Measurements from ENCODE around the gene SKOR2. TPM values are rescaled to one million over a fixed set of nuclear protein-coding genes. Genes with fewer than 3 reads are reported as not detected.
"Not testable (repeated sequence)": the region's sequence is repeated elsewhere in the genome, so short reads cannot be mapped to it uniquely, and the experiment has no call there.

The SKOR2 gene
- total RNA-seq, 1 donor from 2014 or later, result not detected

- no peaks in the 10 kb centered on the region for H3K9me3 Mint-ChIP-seq (ENCODE audit: unreplicated experiment)
- H3K36me3 Mint-ChIP-seq (ENCODE audit: low read depth, unreplicated experiment), result no peaks in the 10 kb centered on the region
- Histone ChIP-seq H3K27ac (ENCODE audit: low read depth, low read length) (no peak overlapping the region), H3K4me3 (ENCODE audit: insufficient read depth, low read depth, low read length) (no peak overlapping the region), H3K79me2 (ENCODE audit: insufficient read depth, low read length) (no peaks in the 10 kb centered on the region), H2AFZ (ENCODE audit: low read depth, low read length) (no peak overlapping the region), H3K4me1 (ENCODE audit: insufficient read depth, low read length) (no peaks in the 10 kb centered on the region), H3K4me2 (ENCODE audit: low read length) (no peak overlapping the region), H3K9ac (ENCODE audit: low read length) (no peak overlapping the region), H4K20me1 (ENCODE audit: insufficient read depth, low read length) (no peaks in the 10 kb centered on the region), H3K9me3 (ENCODE audit: insufficient read depth, low read depth, low read length) (no peaks in the 10 kb centered on the region), H3K27me3 (ENCODE audit: insufficient read depth, low read length) (peaks cover 7% of the 10 kb centered on the region), H3K36me3 (ENCODE audit: insufficient read depth, low read length) (no peaks in the 10 kb centered on the region)
- peaks cover 30% of the 10 kb centered on the region for H3K4me1 Mint-ChIP-seq (ENCODE audit: low read depth, unreplicated experiment)
- peaks cover 3% of the 10 kb centered on the region for H3K27me3 Mint-ChIP-seq (ENCODE audit: low read depth, unreplicated experiment)
- peak overlapping the region; percentile 55 for H3K27ac Mint-ChIP-seq (ENCODE audit: unreplicated experiment)
- H3K4me3 Mint-ChIP-seq (ENCODE audit: unreplicated experiment), result no peak overlapping the region
- FAIRE-seq (no peak), DNase-seq (ENCODE audit: low read depth) (no peak)
- TF ChIP-seq EZH2 (IDR thresholded peaks at IDR 0.05; ENCODE audit: insufficient read depth, low read length), result no peak
- TF ChIP-seq, protein P1, sequence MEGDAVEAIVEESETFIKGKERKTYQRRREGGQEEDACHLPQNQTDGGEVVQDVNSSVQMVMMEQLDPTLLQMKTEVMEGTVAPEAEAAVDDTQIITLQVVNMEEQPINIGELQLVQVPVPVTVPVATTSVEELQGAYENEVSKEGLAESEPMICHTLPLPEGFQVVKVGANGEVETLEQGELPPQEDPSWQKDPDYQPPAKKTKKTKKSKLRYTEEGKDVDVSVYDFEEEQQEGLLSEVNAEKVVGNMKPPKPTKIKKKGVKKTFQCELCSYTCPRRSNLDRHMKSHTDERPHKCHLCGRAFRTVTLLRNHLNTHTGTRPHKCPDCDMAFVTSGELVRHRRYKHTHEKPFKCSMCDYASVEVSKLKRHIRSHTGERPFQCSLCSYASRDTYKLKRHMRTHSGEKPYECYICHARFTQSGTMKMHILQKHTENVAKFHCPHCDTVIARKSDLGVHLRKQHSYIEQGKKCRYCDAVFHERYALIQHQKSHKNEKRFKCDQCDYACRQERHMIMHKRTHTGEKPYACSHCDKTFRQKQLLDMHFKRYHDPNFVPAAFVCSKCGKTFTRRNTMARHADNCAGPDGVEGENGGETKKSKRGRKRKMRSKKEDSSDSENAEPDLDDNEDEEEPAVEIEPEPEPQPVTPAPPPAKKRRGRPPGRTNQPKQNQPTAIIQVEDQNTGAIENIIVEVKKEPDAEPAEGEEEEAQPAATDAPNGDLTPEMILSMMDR (IDR thresholded peaks at IDR 0.05; ENCODE audit: insufficient read depth, low read depth, low read length), result no peak
These were observed 47.6 kb downstream of the SKOR2 start for GRCh38 chr18:47203626-47204464.

DNA sequence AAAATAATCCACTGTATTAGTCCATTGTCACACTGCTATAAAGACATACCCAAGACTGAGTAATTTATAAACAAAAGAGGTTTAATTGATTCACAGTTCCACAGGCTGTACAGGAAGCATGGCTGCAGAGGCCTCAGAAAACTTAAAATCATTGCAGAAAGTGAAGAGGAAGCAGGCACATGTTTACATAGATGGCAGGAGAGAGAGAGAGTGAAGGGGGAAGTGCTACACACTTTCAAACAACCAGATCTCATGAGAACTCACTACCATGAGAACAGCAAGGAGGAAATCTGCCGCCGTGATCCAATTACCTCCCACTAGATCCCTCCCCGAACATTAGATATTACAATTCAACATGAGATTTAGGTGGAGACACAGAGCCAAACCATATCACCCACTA is 55.5 kb downstream of the SKOR2 start:
- not testable (repeated sequence) for H3K9ac ChIP-seq (ENCODE audit: low read length); H3K4me3 ChIP-seq (ENCODE audit: insufficient read depth, low read depth, low read length); H3K4me2 ChIP-seq (ENCODE audit: low read length); H3K36me3 Mint-ChIP-seq (ENCODE audit: low read depth, unreplicated experiment); H3K27me3 Mint-ChIP-seq (ENCODE audit: low read depth, unreplicated experiment); H4K20me1 ChIP-seq (ENCODE audit: insufficient read depth, low read length); H2AFZ ChIP-seq (ENCODE audit: low read depth, low read length); H3K4me3 Mint-ChIP-seq (ENCODE audit: unreplicated experiment); H3K27me3 ChIP-seq (ENCODE audit: insufficient read depth, low read length); H3K79me2 ChIP-seq (ENCODE audit: insufficient read depth, low read length); DNase-seq (ENCODE audit: low read depth); H3K27ac ChIP-seq (ENCODE audit: low read depth, low read length); H3K36me3 ChIP-seq (ENCODE audit: insufficient read depth, low read length); H3K9me3 ChIP-seq (ENCODE audit: insufficient read depth, low read depth, low read length); H3K27ac Mint-ChIP-seq (ENCODE audit: unreplicated experiment); H3K4me1 ChIP-seq (ENCODE audit: insufficient read depth, low read length); H3K9me3 Mint-ChIP-seq (ENCODE audit: unreplicated experiment); FAIRE-seq; H3K4me1 Mint-ChIP-seq (ENCODE audit: low read depth, unreplicated experiment)

GRCh38 chr18:47191961-47192360 is 59.5 kb downstream of the SKOR2 start:
- DNase-seq (ENCODE audit: low read depth) (no peak), FAIRE-seq (no peak)
- Histone ChIP-seq H3K4me3 (ENCODE audit: insufficient read depth, low read depth, low read length) (no peak overlapping the region), H3K4me2 (ENCODE audit: low read length) (no peak overlapping the region), H3K4me1 (ENCODE audit: insufficient read depth, low read length) (no peaks in the 10 kb centered on the region), H3K9me3 (ENCODE audit: insufficient read depth, low read depth, low read length) (no peaks in the 10 kb centered on the region), H2AFZ (ENCODE audit: low read depth, low read length) (no peak overlapping the region), H3K27ac (ENCODE audit: low read depth, low read length) (no peak overlapping the region), H4K20me1 (ENCODE audit: insufficient read depth, low read length) (no peaks in the 10 kb centered on the region), H3K27me3 (ENCODE audit: insufficient read depth, low read length) (no peaks in the 10 kb centered on the region), H3K9ac (ENCODE audit: low read length) (no peak overlapping the region), H3K36me3 (ENCODE audit: insufficient read depth, low read length) (no peaks in the 10 kb centered on the region), H3K79me2 (ENCODE audit: insufficient read depth, low read length) (no peaks in the 10 kb centered on the region)
- TF ChIP-seq EZH2 (IDR thresholded peaks at IDR 0.05; ENCODE audit: insufficient read depth, low read length), result no peak
- TF ChIP-seq, protein P1 (IDR thresholded peaks at IDR 0.05; ENCODE audit: insufficient read depth, low read depth, low read length), result no peak
- Mint-ChIP-seq H3K36me3 (ENCODE audit: low read depth, unreplicated experiment) (peaks cover 1% of the 10 kb centered on the region), H3K4me3 (ENCODE audit: unreplicated experiment) (no peak overlapping the region), H3K9me3 (ENCODE audit: unreplicated experiment) (peaks cover 2% of the 10 kb centered on the region), H3K4me1 (ENCODE audit: low read depth, unreplicated experiment) (peaks cover 5% of the 10 kb centered on the region), H3K27me3 (ENCODE audit: low read depth, unreplicated experiment) (no peaks in the 10 kb centered on the region), H3K27ac (ENCODE audit: unreplicated experiment) (no peak overlapping the region)

All from astrocyte (in vitro differentiated cells and primary cell).